MCF 10A (cell line): ENCODE results near the gene EVC2. TPM values are rescaled to one million over a fixed set of nuclear protein-coding genes. Genes with fewer than 3 reads are reported as not detected.

Experiments
- BruUV-seq: library from RNA; stranded (reverse); fragments of 400-500 nt; replicated peaks from 2 replicates; lab custom pipeline; 2021; lab: Mats Ljungman, UMichigan
- CTCF ChIA-PET: fragments of 300-600 bp; sonication (Branson Sonifier 250); formaldehyde crosslinking; extraction: SDS; loops from one replicate; lab custom pipeline; 2021; ENCODE audit warnings: antibody characterized with exemption, inconsistent platforms; lab: Yijun Ruan, JAX
- POLR2A ChIA-PET: fragments of 300-600, 350-650 bp; sonication (Branson Sonifier 250); formaldehyde crosslinking; extraction: SDS; loops from one replicate; lab custom pipeline; 2020; ENCODE audit warnings: antibody characterized with exemption, inconsistent platforms; lab: Yijun Ruan, JAX
- DNase-seq: peaks from one replicate; pipeline ENCODE4 v3.0.0-alpha.2; 2018; ENCODE audit not compliant: unreplicated experiment
- H3K27ac Mint-ChIP-seq: one replicate; pipeline ENCODE4 v1.8.0; 2022; ENCODE audit warnings: mild to moderate bottlenecking, low read depth, mixed read lengths; ENCODE audit not compliant: unreplicated experiment
- H3K27me3 Mint-ChIP-seq: one replicate; pipeline ENCODE4 v1.8.0; 2022; ENCODE audit warnings: mixed read lengths; ENCODE audit not compliant: insufficient read depth, unreplicated experiment
- H3K36me3 Mint-ChIP-seq: one replicate; pipeline ENCODE4 v1.8.0; 2022; ENCODE audit warnings: mild to moderate bottlenecking, moderate library complexity, mixed read lengths; ENCODE audit not compliant: insufficient read depth, unreplicated experiment
- H3K4me1 Mint-ChIP-seq: one replicate; pipeline ENCODE4 v1.8.0; 2022; ENCODE audit warnings: mixed read lengths; ENCODE audit not compliant: insufficient read depth, unreplicated experiment
- H3K4me3 Mint-ChIP-seq: one replicate; pipeline ENCODE4 v1.8.0; 2022; ENCODE audit warnings: mild to moderate bottlenecking, moderate library complexity, mixed read lengths; ENCODE audit not compliant: unreplicated experiment
- H3K9me3 Mint-ChIP-seq: one replicate; pipeline ENCODE4 v1.8.0; 2022; ENCODE audit warnings: mixed read lengths; ENCODE audit not compliant: unreplicated experiment
- CTCF ChIP-seq: fragments of 200-600 bp; IDR thresholded peaks from one replicate; pipeline ENCODE4 v1.8.0; 2022; ENCODE audit warnings: antibody characterized with exemption, mild to moderate bottlenecking; ENCODE audit not compliant: unreplicated experiment
- intact Hi-C: fragments of 100-400 bp; cut with micrococcal nuclease; formaldehyde crosslinking; loops from 2 replicates; pipeline ENCODE4 v1.14.1; 2022
- total RNA-seq: library from RNA; stranded (reverse); gene quantifications from 2 replicates; pipeline ENCODE4 v1.2.3, GENCODE V29; 2022

Gene EVC2
- total RNA-seq, 1 experiment from 2014 or later = 5.5 TPM

- DNase-seq = no peak
- Mint-ChIP-seq H3K36me3 (peaks cover 31% of the 10 kb centered on the region), H3K27ac (no peak overlapping the region), H3K27me3 (no peaks in the 10 kb centered on the region), H3K4me3 (no peak overlapping the region), H3K9me3 (peaks cover 7% of the 10 kb centered on the region), H3K4me1 (no peaks in the 10 kb centered on the region)
- no peak for TF ChIP-seq CTCF
- ChIA-PET CTCF (interaction anchor here (1.2 kb wide), 1 partner anchor 129 kb away, joined by 4 read pairs; no protein-coding TSS in a partner anchor), POLR2A (no interaction called here)
- BruUV-seq = no TSS peak
- intact Hi-C loops = no loop called here
Measured at GRCh38 chr4:5660185-5660584, 48.2 kb downstream of the EVC2 start.

- intact Hi-C loops = no loop called here
Measured at GRCh38 chr4:5658974-5659373, 49.4 kb downstream of the EVC2 start.

DNA sequence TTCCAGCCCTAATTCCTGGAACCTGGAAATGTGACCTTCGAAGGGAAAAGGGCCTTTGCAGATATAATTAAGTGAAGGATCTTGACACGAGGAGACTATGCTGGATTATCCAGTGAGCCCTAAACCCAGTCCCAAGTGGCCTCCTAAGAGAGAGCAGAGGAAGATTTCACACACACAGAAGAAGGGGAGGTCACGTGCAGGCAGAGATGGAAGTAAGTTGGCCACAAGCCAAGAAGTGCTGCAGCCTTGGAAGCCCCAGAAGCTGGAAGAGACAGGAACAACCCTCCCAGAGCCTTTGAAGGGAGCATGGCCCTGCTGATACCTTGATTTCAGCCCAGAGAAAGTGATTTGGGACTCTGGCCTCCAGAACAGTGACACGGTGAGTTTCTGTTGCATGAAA lies 51.9 kb downstream of the EVC2 start:
- H3K27ac Mint-ChIP-seq = no peak overlapping the region
- intact Hi-C loops = no loop called here
- CTCF ChIA-PET = interaction anchor here (0.7 kb wide), 1 partner anchor 1177 kb away, joined by 3 read pairs; no protein-coding TSS in a partner anchor
- H3K9me3 Mint-ChIP-seq = peaks cover 8% of the 10 kb centered on the region
- no TSS peak for BruUV-seq
- H3K27me3 Mint-ChIP-seq = no peaks in the 10 kb centered on the region
- DNase-seq = no peak
- TF ChIP-seq CTCF = no peak
- POLR2A ChIA-PET = interaction anchor here (0.7 kb wide), 1 partner anchor 513 kb away, joined by 3 read pairs; no protein-coding TSS in a partner anchor
- peaks cover 11% of the 10 kb centered on the region for H3K36me3 Mint-ChIP-seq
- H3K4me3 Mint-ChIP-seq = no peak overlapping the region
- no peaks in the 10 kb centered on the region for H3K4me1 Mint-ChIP-seq

More at GRCh38 chr4:5658974-5659373, 49.4 kb downstream of the EVC2 start:
- DNase-seq = no peak
- no peak for TF ChIP-seq CTCF
- H3K4me1 Mint-ChIP-seq = no peaks in the 10 kb centered on the region
- ChIA-PET CTCF (interaction anchor here (0.6 to 1.2 kb wide), 2 partner anchors 108 to 131 kb away, joined by 3 to 4 read pairs; no protein-coding TSS in a partner anchor), POLR2A (no interaction called here)
- BruUV-seq = no TSS peak
- no peak overlapping the region for H3K27ac Mint-ChIP-seq
- H3K4me3 Mint-ChIP-seq = no peak overlapping the region
- H3K27me3 Mint-ChIP-seq = no peaks in the 10 kb centered on the region
- peaks cover 24% of the 10 kb centered on the region for H3K36me3 Mint-ChIP-seq
- peaks cover 7% of the 10 kb centered on the region for H3K9me3 Mint-ChIP-seq

GRCh38 chr4:5654791-5655190 lies 53.6 kb downstream of the EVC2 start:
- intact Hi-C loops = no loop called here
- CTCF ChIA-PET = no interaction called here
- no peak for TF ChIP-seq CTCF
- Mint-ChIP-seq H3K27ac (no peak overlapping the region), H3K9me3 (peaks cover 17% of the 10 kb centered on the region), H3K4me1 (no peaks in the 10 kb centered on the region), H3K27me3 (no peaks in the 10 kb centered on the region), H3K36me3 (peaks cover 8% of the 10 kb centered on the region), H3K4me3 (no peak overlapping the region)
- BruUV-seq = no TSS peak
- DNase-seq = no peak
- POLR2A ChIA-PET = no interaction called here
